Thoracic aorta (tissue), 2 donors: ENCODE results near the gene QRFPR. TPM values are rescaled to one million over a fixed set of nuclear protein-coding genes. Genes with fewer than 3 reads are reported as not detected.
A peak's percentile ranks its signal among the peaks of the same experiment; 100 is the strongest.

Source experiments
- ATAC-seq: fragments of 150-250 bp; one replicate; pipeline ENCODE4 v1.8.0; 2017; ENCODE audit warnings: low read depth; ENCODE audit not compliant: insufficient number of reproducible peaks, low FRiP score
- DNase-seq: peaks from one replicate; pipeline ENCODE4 v3.0.0-alpha.2; 2020; ENCODE audit warnings: low spot score
- H3K27ac ChIP-seq, 2 donors: fragments of 200-600 bp; sonication (generic); 1 replicate in 1 of 2; 2 replicates in 1 of 2; pipeline ENCODE4 v1.5.1; 2016; ENCODE audit warnings: mild to moderate bottlenecking in 2 of 2, moderate library complexity in 2 of 2
- H3K27me3 ChIP-seq: fragments of 200-600 bp; sonication (generic); replicated peaks from 2 replicates; pipeline ENCODE4 v1.6.0; 2016; ENCODE audit warnings: mild to moderate bottlenecking; ENCODE audit not compliant: insufficient read depth
- H3K36me3 ChIP-seq: fragments of 200-600 bp; sonication (generic); one replicate; pipeline ENCODE4 v1.5.1; 2016
- H3K4me1 ChIP-seq, 2 donors: fragments of 200-600 bp; sonication (generic); 1 replicate in 1 of 2; 2 replicates in 1 of 2; pipeline versions ENCODE4 v1.5.1 to v1.6.0; 2016; ENCODE audit warnings: low read depth in 2 of 2, mild to moderate bottlenecking in 1 of 2; ENCODE audit not compliant: control insufficient read depth in 1 of 2
- H3K4me3 ChIP-seq: fragments of 200-600 bp; sonication (generic); 2 replicates; pipeline ENCODE4 v1.5.1; 2016; ENCODE audit warnings: mild to moderate bottlenecking
- H3K9me3 ChIP-seq: fragments of 200-600 bp; sonication (generic); 2 replicates; pipeline ENCODE4 v1.5.1; 2016
- CTCF ChIP-seq: fragments of 200-600 bp; sonication (generic); IDR thresholded peaks from one replicate; pipeline ENCODE4 v1.5.1; 2019; ENCODE audit warnings: antibody characterized with exemption
- total RNA-seq, 2 donors: library from RNA; depleted of rRNA; stranded (reverse); fragments of >200 nt; gene quantifications; one replicate each; pipeline versions ENCODE4 v1.1.0 to v1.2.3, GENCODE V29; 2016

QRFPR gene
- total RNA-seq, 2 donors from 2014 or later = not detected

- no peak for ATAC-seq
- DNase-seq = no peak
- Histone ChIP-seq H3K9me3 (no peaks in the 10 kb centered on the region), H3K27me3 (no peaks in the 10 kb centered on the region), H3K27ac (no peak overlapping the region), H3K36me3 (no peaks in the 10 kb centered on the region), H3K4me1 (no peaks in the 10 kb centered on the region), H3K4me3 (no peak overlapping the region)
- no peak for TF ChIP-seq CTCF
Observed at GRCh38 chr4:121373841-121374240, 7.0 kb downstream of the QRFPR start.

DNA sequence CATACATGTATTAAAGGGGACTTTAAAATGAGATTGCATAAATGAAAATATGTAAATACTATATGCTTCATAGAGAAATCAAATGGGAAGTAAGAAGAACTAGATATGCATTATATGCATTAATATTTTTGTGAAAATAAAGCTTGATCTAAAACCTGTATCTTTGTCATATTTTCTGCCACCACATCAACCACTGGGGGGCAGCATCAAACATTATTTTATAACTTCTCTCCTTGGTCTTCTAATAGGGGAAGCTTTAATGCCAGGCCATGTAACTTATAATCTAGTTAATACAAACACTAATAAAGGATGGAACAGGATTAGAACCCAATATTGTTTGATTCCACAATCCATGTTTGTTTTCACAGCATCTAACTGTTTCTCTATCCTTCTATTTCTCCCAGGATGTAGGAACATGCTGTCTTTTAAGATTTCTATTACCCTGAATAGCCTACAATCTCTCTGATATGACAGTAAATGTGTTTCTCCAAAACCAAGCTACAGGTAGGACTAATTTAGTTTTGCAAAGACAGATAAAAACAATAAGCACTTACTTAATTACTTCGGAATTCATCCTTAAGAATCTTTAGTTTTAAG, 10.0 kb downstream of the QRFPR start:
- peak; percentile 45 for TF ChIP-seq CTCF
- DNase-seq (no peak), ATAC-seq (no peak)
- H3K9me3 ChIP-seq = no peaks in the 10 kb centered on the region
- no peaks in the 10 kb centered on the region for H3K36me3 ChIP-seq
- H3K4me3 ChIP-seq = no peak overlapping the region
- no peaks in the 10 kb centered on the region for H3K27me3 ChIP-seq
- no peaks in the 10 kb centered on the region for H3K4me1 ChIP-seq
- H3K27ac ChIP-seq = no peak overlapping the region

DNA sequence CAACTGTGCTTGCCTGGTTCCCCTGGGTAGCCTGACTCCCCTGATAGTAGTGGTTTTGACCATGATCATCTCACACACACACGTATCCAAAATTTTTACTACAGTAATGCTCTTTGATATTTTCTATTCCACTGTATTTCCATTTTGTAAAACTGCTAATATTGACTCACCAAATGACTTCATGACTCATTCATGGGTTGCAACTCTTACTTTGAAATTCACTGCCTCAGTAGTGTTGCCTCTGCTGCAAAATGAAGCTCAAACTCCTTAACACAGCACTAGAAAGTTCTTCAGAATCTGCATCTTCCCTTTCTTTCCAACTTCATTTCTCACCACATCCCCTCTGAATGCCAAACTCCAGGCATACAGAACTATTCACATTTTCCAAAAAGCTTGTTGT, 20.3 kb downstream of the QRFPR start:
- no peak overlapping the region for H3K27ac ChIP-seq
- no peaks in the 10 kb centered on the region for H3K9me3 ChIP-seq
- TF ChIP-seq CTCF = no peak

DNA sequence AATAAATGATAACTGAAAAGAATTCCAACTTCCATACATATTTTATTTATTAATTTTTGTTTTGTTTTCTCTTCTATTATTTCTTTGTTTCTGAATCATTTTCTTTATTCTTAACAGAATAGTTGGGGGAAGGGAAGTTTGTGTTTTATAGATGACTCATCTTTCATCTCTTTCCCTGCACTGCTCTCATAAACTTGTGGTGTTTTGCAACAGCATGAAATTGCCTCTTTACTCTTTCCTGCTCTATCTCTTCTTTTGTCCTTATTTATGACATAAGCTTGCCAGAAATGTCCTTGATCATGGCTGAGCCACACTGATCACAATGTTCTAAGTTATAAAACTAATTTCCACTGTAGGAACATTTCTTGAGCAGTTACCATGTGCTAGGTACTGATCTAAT, 22.3 kb downstream of the QRFPR start:
- no peaks in the 10 kb centered on the region for H3K9me3 ChIP-seq
- H3K4me1 ChIP-seq = no peaks in the 10 kb centered on the region
- H3K27me3 ChIP-seq = no peaks in the 10 kb centered on the region
- no peak overlapping the region for H3K4me3 ChIP-seq
- H3K36me3 ChIP-seq = no peaks in the 10 kb centered on the region
- no peak for TF ChIP-seq CTCF
- H3K27ac ChIP-seq = no peak overlapping the region
- no peak for ATAC-seq
- no peak for DNase-seq

More for the DNA sequence above, 20.3 kb downstream of the QRFPR start:
- no peak overlapping the region for H3K4me3 ChIP-seq
- H3K27me3 ChIP-seq = no peaks in the 10 kb centered on the region
- DNase-seq = no peak
- no peaks in the 10 kb centered on the region for H3K4me1 ChIP-seq
- no peak for ATAC-seq
- H3K36me3 ChIP-seq = no peaks in the 10 kb centered on the region

GRCh38 chr4:121353213-121353612, 27.6 kb downstream of the QRFPR start:
- H3K36me3 ChIP-seq = no peaks in the 10 kb centered on the region
- no peak for TF ChIP-seq CTCF

More at GRCh38 chr4:121353213-121353612, 27.6 kb downstream of the QRFPR start:
- no peak overlapping the region for H3K27ac ChIP-seq
- no peaks in the 10 kb centered on the region for H3K4me1 ChIP-seq
- H3K4me3 ChIP-seq = no peak overlapping the region
- H3K27me3 ChIP-seq = no peaks in the 10 kb centered on the region
- DNase-seq (no peak), ATAC-seq (no peak)
- H3K9me3 ChIP-seq = no peaks in the 10 kb centered on the region
